GM12878 (cell line): ENCODE results near the gene LTBP2. TPM values are rescaled to one million over a fixed set of nuclear protein-coding genes. Genes with fewer than 3 reads are reported as not detected.

Experiments
- ATAC-seq: fragments of 200-7000 bp; cut with Tn5 transposase; 3 replicates; pipeline ENCODE4 v1.9.1; 2020; ENCODE audit warnings: mild to moderate bottlenecking, moderate library complexity
- BruUV-seq: library from RNA; stranded (reverse); fragments of 400-500 nt; replicated peaks from 2 replicates; lab custom pipeline; 2021; lab: Mats Ljungman, UMichigan
- CTCF ChIA-PET: fragments of 300-600 bp; sonication (Branson Sonifier 250); formaldehyde crosslinking; extraction: SDS; loops from one replicate; lab custom pipeline; 2021; ENCODE audit warnings: inconsistent platforms; lab: Yijun Ruan, JAX
- POLR2A ChIA-PET: fragments of 350-600 bp; formaldehyde crosslinking; extraction: SDS; loops from one replicate; lab custom pipeline; 2021; ENCODE audit warnings: inconsistent platforms; lab: Charles Lee
- RAD21 ChIA-PET: fragments of 300-600 bp; sonication (Branson Sonifier 250); formaldehyde crosslinking; loops from one replicate; lab custom pipeline; 2023; ENCODE audit warnings: antibody characterized with exemption; ENCODE audit not compliant: unreplicated experiment; lab: Charles Lee
- SMC1A ChIA-PET: fragments of 300-600 bp; sonication (Branson Sonifier 250); formaldehyde crosslinking; loops from one replicate; lab custom pipeline; 2023; ENCODE audit not compliant: unreplicated experiment, uncharacterized antibody; lab: Charles Lee
- DNase-seq: peaks from one replicate; pipeline ENCODE4 v3.0.0-alpha.2; 2011; ENCODE audit warnings: low read depth, low spot score
- FAIRE-seq: peaks from 3 replicates; lab custom pipeline; 2011; peaks lifted over from hg19 to GRCh38; lab: Jason Lieb, UNC
- H2AFZ ChIP-seq: 2 replicates; pipeline ENCODE4 v1.6.0; 2011; ENCODE audit warnings: low read depth, low read length, control low read depth; ENCODE audit not compliant: control insufficient read depth
- H3K27ac ChIP-seq: 2 replicates; pipeline ENCODE4 v1.5.1; 2011; ENCODE audit warnings: control low read depth; ENCODE audit not compliant: control insufficient read depth, insufficient read depth
- H3K27me3 ChIP-seq, 2 experiments: replicated peaks in 1 of 2; 2 replicates each; pipeline versions ENCODE4 v1.6.0 to v1.6.1; 2011; ENCODE audit warnings: low read length in 1 of 2; ENCODE audit not compliant: control insufficient read depth in 2 of 2, insufficient read depth in 2 of 2
- H3K36me3 ChIP-seq, 2 experiments: 2 replicates each; pipeline ENCODE4 v1.5.1; 2011; ENCODE audit warnings: low read length in 1 of 2; ENCODE audit not compliant: control insufficient read depth in 2 of 2, insufficient read depth in 2 of 2
- H3K4me1 ChIP-seq: 2 replicates; pipeline ENCODE4 v1.6.1; 2011; ENCODE audit warnings: mild to moderate bottlenecking, low read length, moderate library complexity, mixed read lengths; ENCODE audit not compliant: control insufficient read depth, insufficient read depth
- H3K4me2 ChIP-seq: 2 replicates; pipeline ENCODE4 v1.6.0; 2011; ENCODE audit warnings: control low read depth; ENCODE audit not compliant: control insufficient read depth, insufficient read depth
- H3K4me3 ChIP-seq: fragments of 200-600 bp; sonication (generic); 2 replicates; pipeline ENCODE4 v1.5.1; 2016
- H3K79me2 ChIP-seq: 2 replicates; pipeline ENCODE4 v1.6.0; 2011; ENCODE audit warnings: low read length; ENCODE audit not compliant: control insufficient read depth, insufficient read depth
- H3K9ac ChIP-seq: 2 replicates; pipeline ENCODE4 v1.8.0; 2011; ENCODE audit warnings: low read length, control low read depth, mixed read lengths; ENCODE audit not compliant: control insufficient read depth, insufficient read depth
- H3K9me3 ChIP-seq: replicated peaks from 3 replicates; pipeline ENCODE4 v1.5.1; 2011; ENCODE audit warnings: mild to moderate bottlenecking, low read length; ENCODE audit not compliant: control insufficient read depth, insufficient read depth
- H4K20me1 ChIP-seq: 2 replicates; pipeline ENCODE4 v1.6.0; 2011; ENCODE audit not compliant: control insufficient read depth, insufficient read depth
- E4F1 ChIP-seq: fragments of 450-650 bp; IDR thresholded peaks from 2 replicates; pipeline ENCODE4 v1.6.1; 2018; ENCODE audit warnings: borderline replicate concordance, mild to moderate bottlenecking; ENCODE audit not compliant: partially characterized antibody
- EZH2 ChIP-seq: IDR thresholded peaks from 2 replicates; pipeline ENCODE4 v1.6.1; 2012; ENCODE audit warnings: low read depth, mild to moderate bottlenecking, control low read depth, inconsistent platforms, low read length, borderline replicate concordance; ENCODE audit not compliant: control insufficient read depth
- HDGF ChIP-seq: fragments of 450-650 bp; IDR thresholded peaks from 2 replicates; pipeline ENCODE4 v1.6.1; 2016; ENCODE audit warnings: antibody characterized with exemption
- KLF5 ChIP-seq: fragments of 450-650 bp; IDR thresholded peaks from 2 replicates; pipeline ENCODE4 v1.6.1; 2014; ENCODE audit warnings: mild to moderate bottlenecking; ENCODE audit not compliant: partially characterized antibody
- MYB ChIP-seq: fragments of 150-350 bp; IDR thresholded peaks from 2 replicates; pipeline ENCODE4 v1.6.1; 2014; ENCODE audit warnings: mild to moderate bottlenecking, low read depth, low read length, borderline replicate concordance
- NFIC ChIP-seq: IDR thresholded peaks from 2 replicates; pipeline ENCODE4 v1.6.1; 2012; ENCODE audit warnings: low read depth, mild to moderate bottlenecking, inconsistent platforms, low read length, moderate library complexity
- NKRF ChIP-seq: fragments of 450-650 bp; conservative IDR thresholded peaks from 2 replicates; pipeline ENCODE4 v1.6.1; 2017; ENCODE audit warnings: mild to moderate bottlenecking, moderate library complexity
- POU2F2 ChIP-seq: IDR thresholded peaks from 3 replicates; pipeline ENCODE4 v1.6.1; 2011; ENCODE audit warnings: low read depth, mild to moderate bottlenecking, low read length, borderline replicate concordance
- RUNX3 ChIP-seq: IDR thresholded peaks from 2 replicates; pipeline ENCODE4 v1.6.1; 2012; ENCODE audit warnings: low read length, inconsistent platforms
- SREBF2 ChIP-seq: IDR thresholded peaks from 2 replicates; pipeline ENCODE4 v1.6.1; 2012; ENCODE audit warnings: mild to moderate bottlenecking, low read length
- SUZ12 ChIP-seq: fragments of 200-600 bp; sonication (generic); IDR thresholded peaks from one replicate; pipeline ENCODE4 v1.6.1; 2018; ENCODE audit warnings: antibody characterized with exemption, mild to moderate bottlenecking; ENCODE audit not compliant: unreplicated experiment
- TBL1XR1 ChIP-seq: IDR thresholded peaks from 2 replicates; pipeline ENCODE4 v1.6.1; 2012; ENCODE audit warnings: low read depth, low read length, improper control_type of control experiment
- WGBS: methylation state at CpG from one replicate; pipeline ENCODE4 v1.1.6; 2016; ENCODE audit warnings: low lambda C conversion rate; ENCODE audit not compliant: insufficient replicate concordance, insufficient coverage; ENCODE audit errors: missing lambda C conversion rate; 5-methylcytosine and 5-hydroxymethylcytosine counted together
- in situ Hi-C: fragments of 300-500 bp; cut with MboI; formaldehyde crosslinking; loops from 9 replicates; pipeline ENCODE4 v1.14.3; 2018; ENCODE audit warnings: mixed read lengths
- intact Hi-C: fragments of 100-400 bp; cut with micrococcal nuclease; formaldehyde crosslinking; loops from one replicate; pipeline ENCODE4 v1.14.2; 2022; ENCODE audit not compliant: unreplicated experiment
- polyA plus RNA-seq, 11 experiments: library from polyadenylated mRNA; depleted of rRNA in 4 of 11; unstranded in 6 of 11; stranded (reverse) in 5 of 11; fragments of >200 nt; fragmentation: Nextera tagmentation in 4 of 11; fragmentation: Illumina TruSeq in 1 of 11; extraction: Ambion mirVana in 4 of 11; extraction: Trizol in 1 of 11; gene quantifications; 1 replicate in 1 of 11; 2 replicates in 10 of 11; pipeline versions ENCODE4 v1.2.1 to v1.2.3, GENCODE V29; 2011 to 2016; ENCODE audit warnings: inconsistent platforms in 2 of 11, missing spikeins in 2 of 11, low read depth in 1 of 11
- total RNA-seq, 4 experiments: library from RNA; depleted of rRNA in 3 of 4; stranded (reverse); fragments of >200 nt in 3 of 4; fragmentation: Illumina TruSeq in 1 of 4; extraction: Trizol in 1 of 4; gene quantifications; 2 replicates each; pipeline versions ENCODE4 v1.2.1 to v1.2.3, GENCODE V29; 2013 to 2021

The LTBP2 gene
- total and polyA plus RNA-seq, 10 of the 15 experiments (the other 5 are each of a cell fraction or from before 2014, with no cell fraction given), result 0.03 to 0.23 (median 0.06) TPM; not detected in 1

- ChIA-PET POLR2A (no interaction called here), RAD21 (no interaction called here)
- FAIRE-seq, result no peak
Observed at GRCh38 chr14:74527736-74528280, 84.2 kb downstream of the LTBP2 start.

More at GRCh38 chr14:74527736-74528280, 84.2 kb downstream of the LTBP2 start:
- peaks cover 5% of the 10 kb centered on the region for H3K4me1 ChIP-seq
- H3K4me2 ChIP-seq, result no peak overlapping the region
- BruUV-seq, result no TSS peak
- H3K4me3 ChIP-seq, result no peak overlapping the region
- H3K27me3 ChIP-seq, result no peaks in the 10 kb centered on the region; a peak in 1 of 4 replicates
- ChIA-PET CTCF (no interaction called here), SMC1A (no interaction called here)
- H3K9me3 ChIP-seq, result no peaks in the 10 kb centered on the region
- no peak overlapping the region for H3K9ac ChIP-seq
- WGBS, result 24% methylated on average over 10 of the region's 10 CpGs
- no peaks in the 10 kb centered on the region for H3K79me2 ChIP-seq
- intact Hi-C loops, result no loop called here
- H2AFZ ChIP-seq, result no peak overlapping the region
- no peaks in the 10 kb centered on the region for H4K20me1 ChIP-seq
- no peak for DNase-seq
- H3K36me3 ChIP-seq, result no peaks in the 10 kb centered on the region
- TF ChIP-seq NKRF (no peak), E4F1 (no peak), MYB (no peak), RUNX3 (no peak), SREBF2 (no peak), HDGF (no peak), KLF5 (no peak), NFIC (no peak), EZH2 (no peak), SUZ12 (no peak), POU2F2 (no peak), TBL1XR1 (no peak)
- in situ Hi-C loops, result no loop called here
- no peak for ATAC-seq
- no peak overlapping the region for H3K27ac ChIP-seq
